HEK293T (cell line): Measurements from ENCODE around the gene TOM1L1.

Experiments
- CTCF ChIA-PET: fragments of 350-600 bp; formaldehyde crosslinking; extraction: SDS; loops from one replicate; lab custom pipeline; 2021; ENCODE audit warnings: antibody characterized with exemption, inconsistent platforms; lab: Yijun Ruan, JAX
- POLR2A ChIA-PET: fragments of 350-600 bp; formaldehyde crosslinking; extraction: SDS; loops from one replicate; lab custom pipeline; 2020; ENCODE audit warnings: antibody characterized with exemption, inconsistent platforms; lab: Yijun Ruan, JAX
- DNase-seq: peaks from one replicate; pipeline ENCODE4 v3.0.0; 2012; ENCODE audit warnings: mixed read lengths; ENCODE audit errors: extremely low spot score
- ARNT ChIP-seq: fragments of 450-650 bp; IDR thresholded peaks from 2 replicates; pipeline ENCODE4 v1.6.1; 2017; ENCODE audit warnings: mild to moderate bottlenecking
- BHLHE40 ChIP-seq: fragments of 450-650 bp; IDR thresholded peaks from 2 replicates; pipeline ENCODE4 v1.6.1; 2016; ENCODE audit warnings: mild to moderate bottlenecking, moderate library complexity, borderline replicate concordance
- CTBP1 ChIP-seq: fragments of 450-650 bp; IDR thresholded peaks from 2 replicates; pipeline ENCODE4 v1.6.1; 2016; ENCODE audit warnings: borderline replicate concordance
- ELF4 ChIP-seq: fragments of 450-650 bp; IDR thresholded peaks from 2 replicates; pipeline ENCODE4 v1.6.1; 2017; ENCODE audit warnings: antibody characterized with exemption
- FOXA1 ChIP-seq: fragments of 450-650 bp; IDR thresholded peaks from 2 replicates; pipeline ENCODE4 v1.6.1; 2016; ENCODE audit warnings: mild to moderate bottlenecking
- FOXK2 ChIP-seq: fragments of 450-650 bp; IDR thresholded peaks from 2 replicates; pipeline ENCODE4 v1.6.1; 2016; ENCODE audit warnings: mild to moderate bottlenecking
- FOXM1 ChIP-seq: fragments of 450-650 bp; IDR thresholded peaks from 2 replicates; pipeline ENCODE4 v1.6.1; 2017; ENCODE audit warnings: mild to moderate bottlenecking, borderline replicate concordance
- HDGF ChIP-seq: fragments of 450-650 bp; IDR thresholded peaks from 2 replicates; pipeline ENCODE4 v1.6.1; 2017; ENCODE audit warnings: antibody characterized with exemption, borderline replicate concordance
- L3MBTL2 ChIP-seq: fragments of 450-650 bp; conservative IDR thresholded peaks from 2 replicates; pipeline ENCODE4 v1.6.1; 2016; ENCODE audit warnings: mild to moderate bottlenecking
- LEF1 ChIP-seq: fragments of 450-650 bp; IDR thresholded peaks from 2 replicates; pipeline ENCODE4 v1.6.1; 2017; ENCODE audit warnings: mild to moderate bottlenecking, borderline replicate concordance
- NFRKB ChIP-seq: fragments of 450-650 bp; IDR thresholded peaks from 2 replicates; pipeline ENCODE4 v1.6.1; 2016; ENCODE audit warnings: mild to moderate bottlenecking, moderate library complexity
- PKNOX1 ChIP-seq: fragments of 450-650 bp; IDR thresholded peaks from 2 replicates; pipeline ENCODE4 v1.6.1; 2016
- SP1 ChIP-seq: fragments of 450-650 bp; IDR thresholded peaks from 2 replicates; pipeline ENCODE4 v1.6.1; 2017
- SUZ12 ChIP-seq: fragments of 450-650 bp; IDR thresholded peaks from 2 replicates; pipeline ENCODE4 v1.6.1; 2016; ENCODE audit warnings: mild to moderate bottlenecking
- TARDBP ChIP-seq: fragments of 450-650 bp; IDR thresholded peaks from 2 replicates; pipeline ENCODE4 v1.6.1; 2016
- ZNF384 ChIP-seq: fragments of 450-650 bp; IDR thresholded peaks from 2 replicates; pipeline ENCODE4 v1.6.1; 2016

Gene TOM1L1

GRCh38 chr17:54944796-54945195, 44.1 kb downstream of the TOM1L1 start:
- DNase-seq: no peak
- ChIA-PET CTCF (no interaction called here), POLR2A (no interaction called here)
- TF ChIP-seq LEF1 (no peak), NFRKB (no peak), HDGF (no peak), SUZ12 (no peak), CTBP1 (no peak), PKNOX1 (no peak), ELF4 (no peak), ARNT (no peak), FOXA1 (no peak), BHLHE40 (no peak), TARDBP (no peak), SP1 (no peak)

GRCh38 chr17:54945231-54945630, 44.6 kb downstream of the TOM1L1 start:
- TF ChIP-seq NFRKB (no peak), SUZ12 (no peak), SP1 (no peak), BHLHE40 (no peak)
- ChIA-PET POLR2A (no interaction called here), CTCF (no interaction called here)
- DNase-seq: no peak

GRCh38 chr17:54945671-54946070, 45.0 kb downstream of the TOM1L1 start:
- ChIA-PET CTCF (no interaction called here), POLR2A (no interaction called here)
- TF ChIP-seq ARNT (no peak), ZNF384 (no peak), LEF1 (no peak), PKNOX1 (no peak), L3MBTL2 (no peak), SUZ12 (no peak), FOXM1 (no peak), HDGF (no peak), FOXA1 (no peak), SP1 (no peak), TARDBP (no peak), NFRKB (no peak), BHLHE40 (no peak), CTBP1 (no peak), FOXK2 (no peak), ELF4 (no peak)
- no peak for DNase-seq

- ChIA-PET CTCF (no interaction called here), POLR2A (no interaction called here)
- no peak for DNase-seq
- TF ChIP-seq HDGF: no peak
- no peak for TF ChIP-seq FOXK2
- TF ChIP-seq TARDBP: no peak
Measured at GRCh38 chr17:54947396-54947795, 46.7 kb downstream of the TOM1L1 start.

GRCh38 chr17:54948380-54948779, 47.7 kb downstream of the TOM1L1 start:
- DNase-seq: no peak
- no peak for TF ChIP-seq ARNT
- no peak for TF ChIP-seq LEF1
- no peak for TF ChIP-seq SP1
- no peak for TF ChIP-seq FOXA1
- TF ChIP-seq TARDBP: no peak
- TF ChIP-seq FOXK2: no peak
- no peak for TF ChIP-seq PKNOX1
- no peak for TF ChIP-seq HDGF
- TF ChIP-seq L3MBTL2: no peak
- no peak for TF ChIP-seq BHLHE40
- TF ChIP-seq CTBP1: no peak
- TF ChIP-seq SUZ12: no peak
- TF ChIP-seq ELF4: no peak
- no peak for TF ChIP-seq ZNF384
- TF ChIP-seq NFRKB: no peak
- TF ChIP-seq FOXM1: no peak
- ChIA-PET CTCF (no interaction called here), POLR2A (no interaction called here)

GRCh38 chr17:54950116-54950515, 49.5 kb downstream of the TOM1L1 start:
- no peak for DNase-seq
- ChIA-PET CTCF (no interaction called here), POLR2A (no interaction called here)
- TF ChIP-seq TARDBP (no peak), PKNOX1 (no peak), ARNT (no peak), SP1 (no peak)

- TF ChIP-seq ELF4: no peak
- TF ChIP-seq NFRKB: no peak
- TF ChIP-seq BHLHE40: no peak
- no peak for TF ChIP-seq L3MBTL2
- TF ChIP-seq HDGF: no peak
- TF ChIP-seq ZNF384: no peak
- TF ChIP-seq FOXK2: no peak
- TF ChIP-seq ARNT: no peak
- no peak for TF ChIP-seq SUZ12
- TF ChIP-seq TARDBP: no peak
- TF ChIP-seq FOXA1: no peak
- no peak for TF ChIP-seq CTBP1
- ChIA-PET POLR2A (no interaction called here), CTCF (interaction anchor here (0.5 kb wide), 1 partner anchor 41 kb away, joined by 5 read pairs; no protein-coding TSS in a partner anchor)
- DNase-seq: no peak
Measured at GRCh38 chr17:54951286-54951685, 50.6 kb downstream of the TOM1L1 start.
